ENCODE measurements around the gene FSTL1.

DNA sequence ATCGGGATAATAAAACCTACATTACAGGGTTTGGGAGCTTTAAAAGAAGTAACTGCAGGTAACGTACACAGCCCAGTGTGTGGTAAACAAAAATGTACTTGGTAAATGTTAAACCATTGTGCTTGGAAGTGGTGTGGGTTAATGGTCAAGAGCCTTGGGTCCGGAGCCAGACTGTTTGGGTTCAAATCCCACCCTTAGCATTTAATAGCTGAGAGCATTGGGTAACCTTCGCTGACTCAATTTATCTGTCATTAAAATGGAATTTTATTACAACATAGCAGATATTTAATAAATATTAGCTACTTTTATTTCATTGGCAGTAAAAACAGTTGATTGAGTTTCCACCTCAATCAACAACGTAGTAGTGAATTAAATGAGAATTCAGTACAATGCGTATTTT lies 1.5 kb downstream of the FSTL1 start:
- TF ChIP-seq POLR2A (IDR thresholded peaks at IDR 0.05; ENCODE audit: low read length) (no peak), GATA1 (IDR thresholded peaks at IDR 0.05; ENCODE audit: low read depth, low read length) (no peak)
